ENCODE data around the gene POLE2. TPM values are rescaled to one million over a fixed set of nuclear protein-coding genes. Genes with fewer than 3 reads are reported as not detected.
"Not testable (repeated sequence)": the region's sequence is repeated elsewhere in the genome, so short reads cannot be mapped to it uniquely, and the experiment has no call there.

Gene POLE2
- total RNA-seq, 1 donor from 2014 or later: 0.54 TPM

- ATAC-seq (no peak), DNase-seq (ENCODE audit: missing footprints) (no peak)
- intact Hi-C loops (cut with DNase I): no loop called here
Observed at GRCh38 chr14:49679271-49679670, 8.7 kb downstream of the POLE2 start.

- intact Hi-C loops (cut with DNase I): no loop called here
- no peak for DNase-seq (ENCODE audit: missing footprints)
- ATAC-seq: no peak
Observed at GRCh38 chr14:49677643-49678042, 10.4 kb downstream of the POLE2 start.

DNA sequence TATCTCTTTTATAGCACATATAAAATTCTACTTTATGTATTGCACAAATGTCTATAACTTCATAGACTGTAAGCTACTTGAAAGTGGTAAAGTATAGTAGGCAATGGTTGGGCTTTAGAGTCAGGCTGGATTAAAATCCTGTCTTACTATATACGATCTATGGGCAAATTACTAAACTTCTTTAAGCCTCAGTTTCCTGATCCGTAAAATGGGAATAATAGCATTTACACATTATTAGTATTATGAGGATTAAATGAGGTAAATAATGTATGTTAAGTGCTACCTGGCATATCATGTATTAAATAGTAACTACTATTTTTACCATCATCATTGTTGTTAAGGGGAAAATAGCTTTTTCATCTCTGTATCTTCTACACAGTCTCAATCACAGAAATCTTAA, 14.4 kb downstream of the POLE2 start:
- intact Hi-C loops (cut with DNase I): no loop called here

GRCh38 chr14:49670475-49670874, 17.5 kb downstream of the POLE2 start:
- DNase-seq (ENCODE audit: missing footprints): no peak
- no peak for ATAC-seq
- intact Hi-C loops (cut with DNase I): no loop called here

More for the DNA sequence above, 14.4 kb downstream of the POLE2 start:
- no peak for ATAC-seq
- no peak for DNase-seq (ENCODE audit: missing footprints)

DNA sequence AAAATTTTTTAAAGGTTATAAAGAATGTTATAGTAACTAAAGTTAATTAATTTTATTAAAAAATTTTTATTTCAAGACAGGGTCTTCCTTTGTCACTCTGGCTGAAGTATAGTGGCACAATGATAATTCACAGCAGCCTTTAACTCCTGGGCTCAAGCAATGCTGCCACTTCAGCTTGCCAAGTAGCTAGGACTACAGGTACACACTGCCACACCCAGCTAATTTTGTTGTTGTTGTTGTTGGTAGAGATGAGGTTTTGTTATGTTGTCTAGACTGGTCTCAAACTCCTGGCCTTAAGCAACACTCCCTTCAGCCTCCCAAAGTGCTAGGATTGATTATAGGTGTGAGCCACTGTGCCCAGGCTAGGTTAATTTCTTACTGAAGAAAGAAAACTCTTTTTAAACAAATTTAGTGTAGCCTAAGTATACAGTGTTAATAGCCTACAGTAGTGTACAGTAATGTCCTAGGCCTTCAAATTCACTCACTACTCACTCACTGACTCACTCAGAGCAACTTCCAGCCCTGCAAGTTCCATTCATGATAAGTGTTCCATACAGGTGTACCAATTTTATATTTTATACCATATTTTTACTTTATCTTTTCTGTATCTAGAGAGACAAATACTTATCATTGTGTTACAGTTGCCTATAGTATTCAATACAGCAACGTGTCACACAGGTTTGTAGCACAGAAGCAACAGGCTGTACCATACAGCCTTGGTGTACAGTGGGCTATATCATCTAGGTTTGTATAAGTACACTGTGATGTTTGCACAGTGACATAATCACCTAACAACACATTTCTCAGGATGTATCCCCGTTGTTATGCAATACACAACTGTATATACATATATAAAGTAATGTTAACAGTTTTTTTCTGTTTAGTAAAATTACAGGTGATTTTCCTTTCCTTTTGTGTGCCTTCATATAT, 28.2 kb downstream of the POLE2 start:
- intact Hi-C loops (cut with DNase I): no loop called here
- ATAC-seq (no peak), DNase-seq (ENCODE audit: missing footprints) (no peak)

DNA sequence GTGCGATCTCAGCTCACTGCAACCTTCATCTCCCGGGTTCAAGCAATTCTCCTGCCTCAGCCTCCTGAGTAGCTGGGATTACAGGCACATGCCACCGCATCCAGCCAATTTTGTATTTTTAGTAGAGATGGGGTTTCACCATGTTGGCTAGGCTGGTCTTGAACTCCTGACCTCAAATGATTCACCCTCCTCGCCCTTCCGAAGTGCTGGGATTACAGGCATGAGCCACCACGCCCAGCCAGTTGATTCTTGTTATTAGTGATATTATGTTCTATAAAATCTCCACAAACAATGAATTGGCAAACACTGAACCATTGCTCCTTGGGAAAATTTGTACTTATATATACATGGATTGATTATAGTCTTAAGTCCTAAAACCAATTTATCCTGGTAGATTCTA, 30.5 kb downstream of the POLE2 start:
- ATAC-seq; intact Hi-C loops (cut with DNase I): not testable (repeated sequence)

DNA sequence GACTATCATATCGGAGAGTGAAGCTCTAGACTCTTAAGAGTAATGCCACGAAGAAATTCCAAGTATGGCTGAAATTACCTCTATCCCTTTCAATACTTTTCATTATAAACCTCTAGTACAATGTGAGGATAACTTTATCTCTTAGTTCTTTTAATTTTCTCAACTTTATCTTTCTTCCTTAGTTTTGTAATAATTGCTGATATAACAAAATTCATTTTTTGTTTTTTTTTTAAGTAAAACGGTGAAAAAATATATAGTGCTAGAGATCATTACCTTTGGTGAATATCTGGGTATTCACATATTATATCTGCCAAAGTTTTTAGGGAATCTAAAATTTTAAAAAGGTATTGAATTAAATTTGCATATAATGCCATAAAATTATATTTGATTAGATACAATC, 33.5 kb downstream of the POLE2 start:
- ATAC-seq: no peak
- DNase-seq (ENCODE audit: missing footprints): no peak
- intact Hi-C loops (cut with DNase I): no loop called here

More for the DNA sequence above, 30.5 kb downstream of the POLE2 start:
- DNase-seq (ENCODE audit: missing footprints): not testable (repeated sequence)

DNA sequence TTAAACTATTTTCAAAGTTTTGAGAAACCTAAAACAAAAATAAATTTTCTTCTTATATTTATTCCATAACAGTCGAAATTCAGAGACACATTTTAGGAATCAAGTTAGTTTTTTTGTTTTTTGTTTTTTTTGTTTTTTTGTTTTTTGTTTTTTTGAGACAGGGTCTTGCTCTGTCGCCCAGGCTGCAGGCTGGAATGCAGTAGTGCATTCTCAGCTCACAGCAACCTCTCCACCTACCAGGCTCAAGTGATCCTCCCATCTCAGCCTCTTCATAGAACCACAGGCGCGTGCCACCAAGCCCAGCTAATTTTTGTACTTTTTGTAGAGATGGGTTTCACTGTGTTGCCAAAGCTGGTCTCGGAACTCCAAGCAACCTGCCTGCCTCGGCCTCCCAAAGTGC, 34.5 kb downstream of the POLE2 start:
- DNase-seq (ENCODE audit: missing footprints) (peak; percentile 32), ATAC-seq (no peak)
- intact Hi-C loops (cut with DNase I): no loop called here

- no peak for DNase-seq (ENCODE audit: missing footprints)
- intact Hi-C loops (cut with DNase I): no loop called here
- no peak for ATAC-seq
Observed at GRCh38 chr14:49642163-49642562, 45.9 kb downstream of the POLE2 start.

DNA sequence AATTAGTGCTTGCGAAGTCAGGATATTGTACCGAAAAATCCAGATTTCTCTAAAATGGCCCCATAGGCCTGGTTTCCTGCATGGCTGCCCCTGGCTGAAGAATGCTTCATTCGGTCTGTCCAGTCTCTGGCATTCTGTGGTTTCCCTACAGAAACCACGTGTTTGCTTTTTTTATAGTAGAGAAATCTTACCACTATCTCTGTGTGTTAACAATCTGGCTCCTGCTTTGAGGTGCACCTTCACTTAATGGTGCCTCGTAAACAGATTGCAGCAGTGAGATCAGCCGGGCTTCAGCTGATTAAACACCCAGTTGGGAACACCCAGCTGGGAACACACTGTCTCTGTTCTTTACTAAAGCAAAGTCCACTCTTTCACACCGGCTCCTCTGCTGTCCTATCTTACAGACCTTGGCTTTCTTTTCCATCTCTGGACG, 46.3 kb downstream of the POLE2 start:
- ATAC-seq (peak; percentile 84), DNase-seq (ENCODE audit: missing footprints) (no peak)
- intact Hi-C loops (cut with DNase I): no loop called here

DNA sequence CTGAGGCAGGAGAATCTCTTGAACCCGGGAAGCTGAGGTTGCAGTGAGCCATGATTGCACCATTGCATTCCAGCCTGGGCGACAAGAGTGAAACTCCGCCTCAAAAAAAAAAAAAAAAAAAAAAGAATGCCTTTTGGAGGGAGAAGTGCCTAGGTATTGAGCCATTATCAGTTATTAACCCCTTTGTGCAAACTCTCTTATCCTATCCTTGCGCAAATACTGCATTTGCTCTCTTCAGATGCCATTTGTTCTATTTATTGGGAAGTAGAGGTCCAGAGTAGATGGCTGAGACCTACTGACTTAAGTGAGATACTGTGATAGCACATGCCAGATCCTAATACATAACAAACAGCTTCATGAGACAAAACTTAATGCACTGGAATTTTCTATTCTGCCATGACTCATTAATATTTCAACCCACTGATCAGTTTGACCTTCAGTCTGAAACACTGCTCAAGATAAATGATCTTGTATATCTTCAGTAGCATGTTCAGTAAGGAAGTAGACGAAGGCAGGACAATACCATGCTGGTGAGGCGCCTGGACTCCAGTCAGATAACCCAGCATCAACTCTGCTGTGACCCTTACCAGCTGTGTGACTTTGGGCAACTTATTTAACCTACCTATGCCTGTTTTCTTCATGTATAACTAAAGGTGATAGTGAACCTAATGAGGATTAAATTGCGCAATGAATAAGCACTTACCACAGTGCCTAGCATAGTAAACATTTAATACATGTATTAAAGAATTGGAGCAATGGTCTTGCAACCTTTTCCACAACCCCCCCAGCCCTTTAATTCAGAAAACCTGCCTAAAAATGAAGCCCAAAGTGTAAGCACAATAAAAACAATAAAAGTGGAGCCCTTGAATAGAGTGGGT, 47.2 kb downstream of the POLE2 start:
- ATAC-seq: no peak
- no peak for DNase-seq (ENCODE audit: missing footprints)
- intact Hi-C loops (cut with DNase I): no loop called here

DNA sequence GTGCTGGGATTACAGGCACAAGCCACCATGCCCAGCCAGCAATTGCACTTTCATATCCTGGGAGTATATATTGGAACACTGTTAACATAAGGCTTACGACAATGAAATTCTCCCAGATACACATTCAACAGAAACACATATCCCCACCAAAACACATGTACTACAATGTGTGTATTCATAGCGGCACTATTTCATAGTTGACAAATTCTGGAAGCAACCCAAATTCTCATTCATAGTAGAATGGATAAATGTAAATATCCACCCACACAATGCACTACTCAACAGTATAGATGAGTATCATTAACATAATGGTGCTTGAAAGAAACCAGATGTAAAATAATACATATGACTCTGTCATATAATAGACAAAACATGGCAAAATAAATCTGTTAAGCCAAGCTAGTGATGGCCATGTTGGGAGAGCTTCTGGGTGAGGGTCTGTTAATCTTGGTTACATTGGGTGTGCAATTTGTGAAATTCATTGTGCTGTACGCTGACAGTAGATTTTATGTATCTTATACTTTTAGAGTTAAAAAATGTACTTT, 50.4 kb downstream of the POLE2 start:
- intact Hi-C loops (cut with DNase I): loop anchor here (10.0 kb wide), 1 partner anchor 227 kb away; no protein-coding TSS in a partner anchor
- ATAC-seq: no peak
- DNase-seq (ENCODE audit: missing footprints): no peak

DNA sequence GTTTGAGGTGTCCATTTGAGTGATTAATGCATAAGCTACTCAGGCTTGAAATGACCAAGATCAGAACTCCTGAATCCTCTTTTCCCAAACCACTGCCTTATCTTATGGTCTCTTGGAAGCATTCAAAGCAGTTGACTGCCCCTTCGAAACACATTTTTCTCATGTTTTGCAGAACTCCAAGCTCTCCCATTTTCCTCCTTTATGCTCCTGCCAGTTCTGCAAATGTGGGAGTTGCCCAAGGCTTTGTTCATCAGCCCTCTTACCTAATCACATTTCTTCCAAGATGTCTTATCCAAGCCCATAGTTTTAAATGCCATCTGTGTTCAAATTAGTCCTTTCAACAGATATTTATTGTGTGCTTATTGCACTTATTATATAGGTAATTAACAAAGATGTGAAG, 51.1 kb downstream of the POLE2 start:
- intact Hi-C loops (cut with DNase I): loop anchor here (10.0 kb wide), 1 partner anchor 228 kb away; no protein-coding TSS in a partner anchor
- no peak for DNase-seq (ENCODE audit: missing footprints)
- no peak for ATAC-seq

- intact Hi-C loops (cut with DNase I): loop anchor here (2.0 to 10.0 kb wide), 4 partner anchors 14 to 230 kb away; partner anchors contain the start of genes KLHDC1, KLHDC2, MGAT2 and RPL36AL
- ATAC-seq: peak; percentile 51
- peak; percentile 86 for DNase-seq (ENCODE audit: missing footprints)
Observed at GRCh38 chr14:49634547-49635334, 53.3 kb downstream of the POLE2 start, which contains the start of gene DNAAF2. DNAAF2 (minus strand) TSS chr14:49635244; CDS start chr14:49635149, 95 bp downstream.

GRCh38 chr14:49633640-49634546, 54.1 kb downstream of the POLE2 start:
- intact Hi-C loops (cut with DNase I): loop anchor here (2.0 to 10.0 kb wide), 4 partner anchors 13 to 231 kb away; partner anchors contain the start of genes KLHDC1, KLHDC2, MGAT2 and RPL36AL
- peak; percentile 97 for ATAC-seq
- peak; percentile 96 for DNase-seq (ENCODE audit: missing footprints)

DNA sequence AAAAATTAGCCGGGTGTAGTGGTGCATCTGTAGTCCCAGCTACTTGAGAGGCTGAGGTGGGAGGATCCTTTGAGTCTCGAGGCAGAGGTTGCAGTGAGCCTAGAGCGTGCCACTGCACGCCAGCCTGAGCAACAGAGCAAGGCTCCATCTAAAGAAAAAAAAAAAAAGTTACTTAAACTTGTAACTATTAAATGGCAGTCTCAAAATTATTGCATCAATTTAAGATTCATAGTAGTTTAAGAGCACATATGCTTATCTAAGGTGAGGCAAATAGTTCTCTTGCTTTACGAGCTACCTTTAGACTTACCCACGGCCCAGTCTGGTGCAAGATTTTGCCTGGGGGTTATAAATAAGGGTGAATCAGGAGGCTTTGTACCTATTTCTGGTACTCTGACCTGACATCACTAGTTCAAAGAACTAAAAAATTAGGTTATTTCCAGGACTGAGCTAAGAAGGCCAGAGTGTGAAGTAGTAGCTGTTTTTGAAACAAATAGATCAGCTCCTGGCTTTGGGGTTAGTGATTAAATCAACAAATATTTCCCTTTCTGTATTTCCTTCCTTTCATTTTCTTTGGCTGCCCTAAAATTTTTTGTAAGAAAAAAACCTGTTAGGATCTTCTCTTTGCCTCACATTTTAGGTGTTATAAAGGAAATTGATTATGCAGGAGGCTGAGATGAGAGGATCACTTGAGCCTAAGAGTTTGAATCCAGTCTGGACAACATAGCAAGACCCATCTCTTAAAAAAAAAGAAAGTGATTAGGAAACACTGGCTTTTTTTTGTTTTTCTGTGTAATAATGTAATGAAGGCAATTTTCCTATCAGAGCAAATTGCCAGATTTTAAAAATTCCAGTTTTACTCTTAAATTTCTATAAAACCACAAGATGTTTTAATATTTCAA, 63.8 kb downstream of the POLE2 start:
- ATAC-seq (no peak), DNase-seq (ENCODE audit: missing footprints) (no peak)
- intact Hi-C loops (cut with DNase I): loop anchor here (5.0 kb wide), 1 partner anchor 37 kb away; the partner anchor contains the start of gene RPS29

All from Right ventricle myocardium inferior (tissue), 1 donor.